Adrenal gland (tissue), 12 donors: ENCODE measurements around the gene EPHB6. TPM values are rescaled to one million over a fixed set of nuclear protein-coding genes. Genes with fewer than 3 reads are reported as not detected.

Experiments
- DNase-seq, 7 donors: peaks; one replicate each; pipeline ENCODE4 v3.0.0-alpha.2; 2019 to 2020
- H3K27ac ChIP-seq, 5 donors: fragments of 200-600 bp; sonication (generic) in 4 of 5; 1 replicate in 3 of 5; 2 replicates in 2 of 5; pipeline versions ENCODE4 v1.5.1 to v1.8.0; 2016 to 2020; ENCODE audit warnings: mild to moderate bottlenecking in 1 of 5
- H3K27me3 ChIP-seq: fragments of 200-600 bp; 2 replicates; pipeline ENCODE4 v1.8.0; 2021
- H3K36me3 ChIP-seq, 2 donors: fragments of 200-600 bp; replicated peaks in 1 of 2; 1 replicate in 1 of 2; 2 replicates in 1 of 2; pipeline versions ENCODE4 v1.5.1 to v1.8.0; 2018 to 2022
- H3K4me1 ChIP-seq, 2 donors: fragments of 200-600 bp; replicated peaks in 1 of 2; 1 replicate in 1 of 2; 2 replicates in 1 of 2; pipeline versions ENCODE4 v1.5.1 to v1.8.0; 2018 to 2021
- H3K4me3 ChIP-seq, 4 donors: fragments of 200-600 bp; sonication (generic) in 3 of 4; one replicate each; pipeline ENCODE4 v1.5.1; 2016 to 2018
- H3K9me3 ChIP-seq, 3 donors: fragments of 200-600 bp; sonication (generic) in 1 of 3; replicated peaks in 1 of 3; 1 replicate in 2 of 3; 2 replicates in 1 of 3; pipeline versions ENCODE4 v1.5.1 to v1.8.0; 2016 to 2021
- CTCF ChIP-seq, 6 experiments: fragments of 450-650 bp in 4 of 6; fragments of 200-600 bp in 2 of 6; sonication (generic) in 1 of 6; IDR thresholded peaks; 1 replicate in 5 of 6; 2 replicates in 1 of 6; pipeline versions ENCODE4 v1.5.1 to v1.8.0; 2016 to 2021; ENCODE audit warnings: antibody characterized with exemption in 6 of 6, mild to moderate bottlenecking in 2 of 6, moderate library complexity in 1 of 6
- POLR2A ChIP-seq, 2 donors: fragments of 450-650 bp; IDR thresholded peaks; one replicate each; pipeline ENCODE4 v1.6.1; 2017; ENCODE audit warnings: antibody characterized with exemption in 2 of 2, mild to moderate bottlenecking in 2 of 2, moderate library complexity in 1 of 2
- WGBS, 4 donors: extraction: QIAGEN DNeasy Blood & Tissue Kit in 2 of 4; methylation state at CpG; one replicate each; pipeline versions ENCODE4 v1.1.5 to v1.1.7; 2013 to 2017; 5-methylcytosine and 5-hydroxymethylcytosine counted together
- intact Hi-C, 2 donors: fragments of 100-400 bp; cut with DNase I; formaldehyde crosslinking; loops; one replicate each; pipeline versions ENCODE4 v1.14.1 to v1.15.0; 2022 to 2023
- polyA plus RNA-seq, 3 donors: library from polyadenylated mRNA; stranded (reverse); fragments of 200-250 nt in 2 of 3; fragments of 350-450 nt in 1 of 3; fragmentation: Illumina TruSeq in 1 of 3; extraction: RNeasy Lipid Tissue Mini Kit (QIAGEN cat#74804) in 1 of 3; gene quantifications; one replicate each; pipeline ENCODE4 v1.2.3, GENCODE V29; 2013 to 2014
- total RNA-seq, 9 donors: library from RNA; depleted of rRNA in 4 of 9; stranded (reverse); fragments of >200 nt in 4 of 9; fragments of 120-200 nt in 1 of 9; fragmentation: NEBNext Ultra II Directional in 1 of 9; extraction: Animal tissue kit (Norgen Biotek cat#: 25700) in 1 of 9; gene quantifications; one replicate each; pipeline versions ENCODE4 v1.1.0 to v1.2.4, GENCODE V29; 2013 to 2023
- donor health status: healthy with polysubstance abuse.
- donor health status: Bipolar disorder and iron deficiency.
- donor health status: DM: yes; HTN: yes; CAD: no.
- donor health status: DM: no; HTN: no; CAD: no.
- donor health status: DM: no; HTN: no; CAD: no.
- donor health status: DM: yes; HTN: yes; CAD: no.

The EPHB6 gene
- total and polyA plus RNA-seq, 12 donors = 0.78 to 17.2 (median 3.7) TPM

- no peak overlapping the region for H3K4me3 ChIP-seq
- H3K4me1 ChIP-seq = peaks cover 0 to 12% of the 10 kb centered on the region in 2 donors
- TF ChIP-seq CTCF (IDR thresholded peaks at IDR 0.05) (no peak), POLR2A (IDR thresholded peaks at IDR 0.05) (no peak)
- H3K27me3 ChIP-seq = no peaks in the 10 kb centered on the region
- 74 to 93% (median 86%) methylated on average over 5 to 7 of the region's 7 CpGs for WGBS, 4 donors
- no peak for DNase-seq
- intact Hi-C loops = loop anchor here in 1 of 2 donors (5.0 kb wide), 1 partner anchor 146 kb away; no protein-coding TSS in a partner anchor
- H3K27ac ChIP-seq = no peak overlapping the region
- H3K9me3 ChIP-seq = no peaks in the 10 kb centered on the region
- H3K36me3 ChIP-seq = no peaks in the 10 kb centered on the region
These were observed 1.8 kb downstream of the EPHB6 start for GRCh38 chr7:142856565-142857245.

GRCh38 chr7:142857625-142858024, 2.7 kb downstream of the EPHB6 start:
- intact Hi-C loops = loop anchor here in 1 of 2 donors (5.0 kb wide), 1 partner anchor 145 kb away; no protein-coding TSS in a partner anchor

GRCh38 chr7:142859411-142859810, 4.5 kb downstream of the EPHB6 start:
- TF ChIP-seq CTCF (IDR thresholded peaks at IDR 0.05) (no peak), POLR2A (IDR thresholded peaks at IDR 0.05) (no peak)
- Histone ChIP-seq H3K36me3 (no peaks in the 10 kb centered on the region), H3K4me1 (peaks cover 0 to 5% of the 10 kb centered on the region in 2 donors), H3K9me3 (no peaks in the 10 kb centered on the region), H3K27me3 (no peaks in the 10 kb centered on the region), H3K27ac (no peak overlapping the region), H3K4me3 (no peak overlapping the region)
- intact Hi-C loops = loop anchor here in 1 of 2 donors (5.0 kb wide), 1 partner anchor 143 kb away; no protein-coding TSS in a partner anchor
- DNase-seq = no peak

More at GRCh38 chr7:142857625-142858024, 2.7 kb downstream of the EPHB6 start:
- DNase-seq = no peak
- H3K4me1 ChIP-seq = peaks cover 0 to 12% of the 10 kb centered on the region in 2 donors
- TF ChIP-seq POLR2A (IDR thresholded peaks at IDR 0.05) (no peak), CTCF (IDR thresholded peaks at IDR 0.05) (no peak)
- no peak overlapping the region for H3K4me3 ChIP-seq
- no peaks in the 10 kb centered on the region for H3K9me3 ChIP-seq
- WGBS, 4 donors = 69 to 87% (median 76%) methylated on average over 5 of the region's 5 CpGs
- no peaks in the 10 kb centered on the region for H3K27me3 ChIP-seq
- no peak overlapping the region for H3K27ac ChIP-seq
- H3K36me3 ChIP-seq = no peaks in the 10 kb centered on the region

- Histone ChIP-seq H3K36me3 (no peaks in the 10 kb centered on the region), H3K4me3 (no peak overlapping the region), H3K4me1 (peaks cover 0 to 5% of the 10 kb centered on the region in 2 donors), H3K9me3 (no peaks in the 10 kb centered on the region), H3K27ac (no peak overlapping the region), H3K27me3 (no peaks in the 10 kb centered on the region)
- intact Hi-C loops = loop anchor here in 1 of 2 donors (5.0 kb wide), 1 partner anchor 142 kb away; no protein-coding TSS in a partner anchor
- TF ChIP-seq CTCF (IDR thresholded peaks at IDR 0.05) = no peak
- no peak for TF ChIP-seq POLR2A (IDR thresholded peaks at IDR 0.05)
- peak in 2 of 7 donors; percentile 38 to 52 for DNase-seq
- 18 to 29% (median 24%) methylated on average over 5 of the region's 5 CpGs for WGBS, 4 donors
These were observed 5.0 kb downstream of the EPHB6 start for GRCh38 chr7:142859829-142860228.
